RWPE1 (cell line): ENCODE results near the gene FAM83D.

ENCODE experiments used
- CTCF ChIA-PET: fragments of 350-600 bp; sonication (Branson Sonifier 250); formaldehyde crosslinking; extraction: SDS; loops from one replicate; lab custom pipeline; 2021; lab: Yijun Ruan, JAX
- POLR2A ChIA-PET: fragments of 400-600 bp; formaldehyde crosslinking; extraction: SDS; loops from one replicate; lab custom pipeline; 2020; ENCODE audit warnings: antibody characterized with exemption; ENCODE audit not compliant: low non-redundant PET; lab: Yijun Ruan, JAX
- DNase-seq: peaks from one replicate; pipeline ENCODE4 v3.0.0; 2012; ENCODE audit warnings: low spot score
- H3K27ac ChIP-seq: fragments of 450-650 bp; 2 replicates; pipeline ENCODE4 v1.5.1; 2017
- CTCF ChIP-seq: fragments of 450-650 bp; conservative IDR thresholded peaks from 2 replicates; pipeline ENCODE4 v1.5.1; 2017; ENCODE audit warnings: low read depth, mild to moderate bottlenecking

The FAM83D gene

GRCh38 chr20:38893565-38894090 is 32.6 kb upstream of the FAM83D start:
- DNase-seq = peak; percentile 91

GRCh38 chr20:38894091-38894847 is 31.9 kb upstream of the FAM83D start:
- no peak overlapping the region for H3K27ac ChIP-seq
- CTCF ChIA-PET = interaction anchor here (0.6 to 3.8 kb wide), 15 partner anchors 9 to 866 kb away, joined by 3 to 17 read pairs (median 4); partner anchors contain the start of gene DHX35
- POLR2A ChIA-PET = no interaction called here
- no peak for DNase-seq
- peak; percentile 27 for TF ChIP-seq CTCF

More at GRCh38 chr20:38893565-38894090, 32.6 kb upstream of the FAM83D start:
- CTCF ChIA-PET = interaction anchor here (0.6 to 3.8 kb wide), 17 partner anchors 10 to 286 kb away, joined by 3 to 17 read pairs (median 4); no protein-coding TSS in a partner anchor
- POLR2A ChIA-PET = no interaction called here
- peak; percentile 99 for TF ChIP-seq CTCF
- no peak overlapping the region for H3K27ac ChIP-seq

GRCh38 chr20:38895098-38895949 is 30.9 kb upstream of the FAM83D start:
- H3K27ac ChIP-seq = no peak overlapping the region
- TF ChIP-seq CTCF = no peak
- DNase-seq = no peak
- POLR2A ChIA-PET = no interaction called here
- CTCF ChIA-PET = interaction anchor here (0.6 to 3.8 kb wide), 10 partner anchors 8 to 352 kb away, joined by 3 to 17 read pairs (median 3); partner anchors contain the start of gene DHX35

GRCh38 chr20:38896009-38896594 is 30.1 kb upstream of the FAM83D start:
- ChIA-PET POLR2A (no interaction called here), CTCF (interaction anchor here (1.8 kb wide), 1 partner anchor 143 kb away, joined by 11 read pairs; no protein-coding TSS in a partner anchor)
- no peak for TF ChIP-seq CTCF
- DNase-seq = no peak
- no peak overlapping the region for H3K27ac ChIP-seq

- no peak for DNase-seq
- H3K27ac ChIP-seq = no peak overlapping the region
- TF ChIP-seq CTCF = no peak
- ChIA-PET CTCF (interaction anchor here (0.6 kb wide), 2 partner anchors 16 to 261 kb away, joined by 4 to 5 read pairs; no protein-coding TSS in a partner anchor), POLR2A (no interaction called here)
Observed at GRCh38 chr20:38897267-38897666, 28.9 kb upstream of the FAM83D start.
